Superior temporal gyrus (tissue), 1 donor: Measurements from ENCODE around the gene EPHB2.

ENCODE experiments used
- DNase-seq: peaks from one replicate; pipeline ENCODE4 v3.0.0-alpha.2; 2016; ENCODE audit errors: extremely low spot score

The EPHB2 gene

GRCh38 chr1:22880174-22880601 is 169.5 kb downstream of the EPHB2 start:
- no peak for DNase-seq

- DNase-seq, result no peak
Observed at GRCh38 chr1:22883406-22883805, 172.8 kb downstream of the EPHB2 start.

DNA sequence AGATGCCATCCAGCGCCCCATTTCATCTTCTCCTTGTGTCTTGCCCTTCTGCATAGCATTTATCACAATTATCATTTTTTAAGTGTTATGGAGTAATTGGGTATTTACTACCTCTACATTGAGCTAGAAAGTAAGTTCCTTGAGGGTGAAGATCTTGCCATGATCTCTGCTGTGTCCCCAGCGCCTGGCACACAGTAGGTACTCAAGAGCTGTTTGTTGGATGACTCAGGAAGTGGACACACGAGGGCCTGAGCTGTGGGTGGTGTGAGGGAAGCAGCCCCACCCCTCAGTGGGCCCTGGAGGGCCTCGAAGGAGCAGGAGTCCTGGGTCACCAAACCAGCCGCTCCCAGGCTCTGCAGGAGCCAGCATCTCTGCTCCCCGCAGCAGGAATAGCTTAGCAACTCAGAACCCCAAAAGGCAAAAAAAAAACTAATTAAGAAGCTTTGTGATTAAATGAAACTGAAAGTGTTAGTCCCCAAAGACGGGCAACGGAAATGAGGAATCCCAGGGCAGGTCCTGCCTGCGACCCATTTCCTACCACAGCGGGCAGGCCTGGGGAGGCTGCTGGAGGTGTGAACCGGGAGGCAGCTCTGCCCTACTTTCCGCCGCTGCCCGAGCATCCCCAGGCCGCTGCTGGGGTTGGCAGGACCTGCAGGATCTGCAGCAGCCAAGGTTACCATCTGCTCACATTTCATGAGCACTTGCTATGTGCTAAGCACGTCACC is 174.3 kb downstream of the EPHB2 start:
- DNase-seq, result no peak

DNA sequence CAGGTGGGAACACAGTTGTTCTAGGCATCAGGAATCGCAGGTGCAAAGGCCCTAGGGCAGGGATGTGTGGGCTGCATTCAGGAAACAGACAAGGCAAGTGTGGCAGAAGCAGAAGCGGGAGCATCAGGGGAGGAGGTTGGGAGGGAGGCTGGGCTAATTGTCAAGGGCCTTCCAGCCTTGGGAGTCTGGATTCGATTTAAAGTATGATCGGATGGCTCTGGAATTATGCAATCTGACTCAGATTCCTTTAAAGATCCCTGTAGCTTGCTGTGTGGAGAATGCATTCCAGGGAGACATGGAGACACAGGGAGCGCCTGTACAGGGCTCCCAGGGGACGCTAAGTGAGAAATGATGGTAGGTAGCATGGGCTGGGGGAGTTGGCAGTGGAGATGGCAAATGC is 175.6 kb downstream of the EPHB2 start:
- DNase-seq, result no peak

- DNase-seq, result no peak
Observed at GRCh38 chr1:22887491-22887890, 176.9 kb downstream of the EPHB2 start.

DNA sequence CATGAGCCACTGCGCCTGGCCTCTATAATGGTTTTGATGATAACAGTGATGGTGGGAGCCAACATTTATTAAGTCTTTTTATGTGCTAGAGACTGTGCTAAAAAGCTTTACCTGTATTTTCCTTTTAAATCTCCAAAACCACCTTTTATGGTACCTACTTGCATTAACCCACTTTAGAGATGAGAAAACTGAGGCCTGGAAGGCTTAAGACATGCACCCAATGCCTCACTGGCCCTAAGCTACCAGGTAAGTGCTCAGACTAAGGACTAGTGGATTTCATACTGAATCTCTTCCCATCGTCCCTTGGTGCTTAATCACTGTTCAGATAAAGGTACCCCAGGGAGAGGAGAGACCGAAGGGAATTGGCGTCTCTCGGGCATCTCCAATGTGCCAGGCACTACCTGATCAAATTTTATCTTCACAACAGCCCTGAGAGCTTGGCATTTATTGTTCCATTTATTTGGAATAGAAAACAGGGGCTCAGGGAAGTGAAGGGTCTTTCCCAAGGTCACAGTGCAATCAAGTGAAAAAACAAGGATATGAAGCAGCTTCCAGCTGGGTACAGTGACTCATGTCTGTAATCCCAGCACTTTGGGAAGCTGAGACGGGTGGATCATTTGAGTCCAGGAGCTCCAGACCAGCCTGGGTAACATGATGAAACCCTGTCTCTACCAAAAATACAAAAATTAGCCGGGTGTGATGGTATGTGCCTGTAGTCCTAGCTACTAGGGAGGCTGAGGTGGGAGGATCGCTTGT is 177.9 kb downstream of the EPHB2 start:
- no peak for DNase-seq

- peak; percentile 71 for DNase-seq
Observed at GRCh38 chr1:22889213-22889827, 178.7 kb downstream of the EPHB2 start.

GRCh38 chr1:22892789-22893188 is 182.2 kb downstream of the EPHB2 start:
- no peak for DNase-seq

DNA sequence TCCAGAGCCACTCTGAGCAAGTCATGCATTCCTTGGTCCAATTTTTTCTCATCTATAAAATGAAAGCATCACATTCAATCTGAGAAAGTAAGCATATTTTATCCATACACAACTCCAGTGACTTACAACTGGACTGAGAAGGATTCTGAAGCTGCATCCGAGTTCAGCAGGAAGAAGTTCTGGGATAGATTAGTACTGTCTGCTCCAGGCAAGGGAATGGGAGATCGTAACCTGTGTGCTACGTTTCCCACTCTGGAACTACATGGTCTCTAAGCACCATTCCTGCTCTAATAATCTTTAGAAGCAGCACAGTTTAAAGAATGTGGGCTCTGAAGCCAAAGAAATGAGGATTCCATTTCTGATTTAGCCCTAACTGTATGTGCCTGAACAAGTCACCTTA is 182.7 kb downstream of the EPHB2 start:
- no peak for DNase-seq

DNA sequence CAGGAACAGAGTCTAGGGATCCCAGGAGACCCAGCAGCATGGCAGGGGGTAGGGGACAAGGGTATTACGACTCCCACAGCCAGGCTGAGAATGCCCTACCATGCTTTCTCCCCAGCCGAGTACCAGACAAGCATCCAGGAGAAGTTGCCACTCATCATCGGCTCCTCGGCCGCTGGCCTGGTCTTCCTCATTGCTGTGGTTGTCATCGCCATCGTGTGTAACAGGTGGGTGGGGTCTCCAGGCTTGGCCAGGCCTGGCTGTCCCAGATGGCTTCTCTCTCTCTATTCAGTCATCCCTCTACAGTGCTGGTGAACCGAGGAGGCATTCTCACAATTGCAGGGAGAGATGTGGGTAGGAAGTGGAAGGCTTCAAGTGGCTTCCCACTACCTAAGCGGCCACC is 184.7 kb downstream of the EPHB2 start:
- DNase-seq, result no peak

- no peak for DNase-seq
Observed at GRCh38 chr1:22896184-22896583, 185.5 kb downstream of the EPHB2 start.

- no peak for DNase-seq
Observed at GRCh38 chr1:22900451-22900850, 189.8 kb downstream of the EPHB2 start.

- DNase-seq, result no peak
Observed at GRCh38 chr1:22903113-22903512, 192.5 kb downstream of the EPHB2 start.

DNA sequence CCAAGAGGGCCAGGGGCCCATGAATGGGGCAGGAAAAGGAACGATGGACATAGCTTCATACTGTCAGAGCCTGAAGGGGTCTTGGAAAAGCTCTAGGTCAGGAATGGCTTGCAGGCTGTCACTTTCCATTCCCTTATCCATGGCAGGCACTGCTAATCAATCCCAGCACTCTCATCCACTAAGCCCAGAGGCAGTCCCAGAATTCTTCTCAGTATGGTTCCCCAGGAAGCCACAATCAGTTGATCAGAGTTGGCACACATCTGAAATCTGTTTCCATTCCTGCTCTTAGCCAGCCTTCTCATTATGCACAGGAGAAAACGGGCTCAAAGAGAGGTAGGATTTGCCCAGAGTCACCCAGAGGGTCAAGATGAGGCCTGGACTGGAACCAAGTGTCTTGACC is 196.3 kb downstream of the EPHB2 start:
- DNase-seq, result no peak

DNA sequence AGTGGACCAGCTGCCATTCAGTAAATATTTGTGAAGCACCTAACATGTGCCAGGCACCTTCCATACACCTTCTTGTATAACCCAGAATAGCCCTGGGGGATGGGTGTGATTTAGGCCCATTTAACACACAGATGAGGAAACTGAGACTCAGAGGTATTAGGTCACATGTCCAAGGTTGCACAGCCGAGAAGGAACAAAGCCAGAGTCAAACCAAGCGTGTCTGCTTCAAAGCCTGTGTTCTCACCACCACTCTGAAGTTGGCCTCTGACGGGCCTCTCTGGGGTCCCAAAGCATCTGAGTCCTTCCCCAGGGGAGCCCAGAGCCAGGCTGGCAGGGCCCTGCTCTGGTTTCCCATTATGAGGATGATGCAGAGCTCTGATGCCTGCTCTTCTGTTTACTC is 196.9 kb downstream of the EPHB2 start:
- DNase-seq, result no peak

DNA sequence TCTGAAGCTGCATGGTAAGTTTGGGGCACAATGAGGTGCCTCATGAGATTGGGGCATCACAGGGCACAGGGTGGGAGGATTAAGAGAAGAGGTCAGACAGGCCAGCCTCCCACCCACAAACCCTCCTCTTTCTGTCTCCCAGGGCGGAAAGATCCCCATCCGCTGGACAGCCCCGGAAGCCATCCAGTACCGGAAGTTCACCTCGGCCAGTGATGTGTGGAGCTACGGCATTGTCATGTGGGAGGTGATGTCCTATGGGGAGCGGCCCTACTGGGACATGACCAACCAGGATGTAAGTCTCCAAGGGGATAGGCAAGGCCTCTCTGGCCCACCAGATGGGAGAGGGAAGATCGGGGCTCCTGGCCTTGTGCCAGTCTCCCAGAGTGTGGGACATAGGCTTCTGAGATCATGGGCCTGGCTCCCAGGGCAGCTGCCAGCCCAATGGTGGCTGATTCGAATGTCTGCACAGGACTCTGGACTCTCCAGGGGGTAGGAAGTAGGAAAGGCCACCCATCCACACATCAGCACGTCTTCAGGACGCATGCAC is 198.3 kb downstream of the EPHB2 start:
- no peak for DNase-seq

- no peak for DNase-seq
Observed at GRCh38 chr1:22910286-22910685, 199.6 kb downstream of the EPHB2 start.

- DNase-seq, result no peak
Observed at GRCh38 chr1:22910986-22911651, 200.5 kb downstream of the EPHB2 start.

DNA sequence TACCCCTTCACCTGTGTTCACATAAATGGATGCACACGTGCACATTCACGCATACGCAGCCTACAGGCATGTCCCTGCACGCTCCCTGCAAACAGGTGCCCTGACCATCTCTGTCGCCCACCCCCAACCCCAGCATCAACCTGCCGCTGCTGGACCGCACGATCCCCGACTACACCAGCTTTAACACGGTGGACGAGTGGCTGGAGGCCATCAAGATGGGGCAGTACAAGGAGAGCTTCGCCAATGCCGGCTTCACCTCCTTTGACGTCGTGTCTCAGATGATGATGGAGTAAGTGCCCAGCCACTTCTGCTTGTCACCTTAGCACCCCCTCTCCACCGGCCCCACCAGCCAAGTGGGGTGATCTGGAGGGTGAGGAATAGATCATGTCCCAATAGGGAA is 201.7 kb downstream of the EPHB2 start:
- no peak for DNase-seq

DNA sequence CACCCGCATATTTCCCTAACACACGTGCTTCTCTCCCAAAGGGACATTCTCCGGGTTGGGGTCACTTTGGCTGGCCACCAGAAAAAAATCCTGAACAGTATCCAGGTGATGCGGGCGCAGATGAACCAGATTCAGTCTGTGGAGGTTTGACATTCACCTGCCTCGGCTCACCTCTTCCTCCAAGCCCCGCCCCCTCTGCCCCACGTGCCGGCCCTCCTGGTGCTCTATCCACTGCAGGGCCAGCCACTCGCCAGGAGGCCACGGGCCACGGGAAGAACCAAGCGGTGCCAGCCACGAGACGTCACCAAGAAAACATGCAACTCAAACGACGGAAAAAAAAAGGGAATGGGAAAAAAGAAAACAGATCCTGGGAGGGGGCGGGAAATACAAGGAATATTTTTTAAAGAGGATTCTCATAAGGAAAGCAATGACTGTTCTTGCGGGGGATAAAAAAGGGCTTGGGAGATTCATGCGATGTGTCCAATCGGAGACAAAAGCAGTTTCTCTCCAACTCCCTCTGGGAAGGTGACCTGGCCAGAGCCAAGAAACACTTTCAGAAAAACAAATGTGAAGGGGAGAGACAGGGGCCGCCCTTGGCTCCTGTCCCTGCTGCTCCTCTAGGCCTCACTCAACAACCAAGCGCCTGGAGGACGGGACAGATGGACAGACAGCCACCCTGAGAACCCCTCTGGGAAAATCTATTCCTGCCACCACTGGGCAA is 202.9 kb downstream of the EPHB2 start:
- no peak for DNase-seq

- no peak for DNase-seq
Observed at GRCh38 chr1:22914156-22914555, 203.5 kb downstream of the EPHB2 start.
